Kidney tubule cell (primary cell): Measurements from ENCODE around the gene CXCL1.
"Not testable (repeated sequence)": the region's sequence is repeated elsewhere in the genome, so short reads cannot be mapped to it uniquely, and the experiment has no call there.

Source experiments
- DNase-seq: peaks from one replicate; pipeline ENCODE4 v3.0.0-alpha.2; 2018; ENCODE audit warnings: low spot score

The CXCL1 gene

DNA sequence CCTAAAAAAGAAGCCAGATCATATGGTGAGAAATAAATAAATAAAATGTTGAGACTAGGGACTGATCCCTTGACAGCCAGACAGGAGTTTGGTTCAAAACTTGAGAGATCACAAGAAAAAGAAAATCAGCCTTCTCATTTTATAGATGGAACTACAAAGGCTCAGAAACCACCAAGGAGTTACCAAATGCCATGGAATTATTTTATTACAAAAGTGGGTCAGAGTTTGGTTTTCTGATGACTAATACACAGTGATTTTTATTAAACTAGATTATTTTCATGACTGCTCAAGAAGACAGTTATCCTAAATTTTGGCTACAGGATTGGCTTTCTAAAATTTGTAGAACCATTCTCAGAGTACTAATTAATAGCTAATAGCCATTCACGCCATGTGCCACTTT is 6.2 kb downstream of the CXCL1 start:
- DNase-seq, result no peak

DNA sequence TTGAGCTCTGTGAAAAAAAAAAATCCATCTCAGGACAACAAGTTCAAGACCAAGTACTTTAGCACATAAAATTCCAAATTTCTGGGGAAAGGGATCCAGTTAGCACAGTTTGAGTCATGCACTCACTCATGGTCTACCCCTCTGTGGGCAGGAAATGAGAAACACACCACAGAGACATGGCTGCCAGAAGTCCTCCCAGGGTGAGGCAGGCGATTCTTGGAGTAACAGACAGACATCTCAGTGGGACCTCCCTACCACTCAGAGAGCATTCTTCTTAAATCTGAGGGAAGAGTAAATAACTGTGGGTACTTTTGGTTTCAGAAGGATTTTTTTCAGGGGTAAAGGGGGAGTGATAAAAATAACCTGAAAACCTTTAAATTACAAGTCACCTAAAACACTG is 14.1 kb downstream of the CXCL1 start:
- peak; percentile 68 for DNase-seq

DNA sequence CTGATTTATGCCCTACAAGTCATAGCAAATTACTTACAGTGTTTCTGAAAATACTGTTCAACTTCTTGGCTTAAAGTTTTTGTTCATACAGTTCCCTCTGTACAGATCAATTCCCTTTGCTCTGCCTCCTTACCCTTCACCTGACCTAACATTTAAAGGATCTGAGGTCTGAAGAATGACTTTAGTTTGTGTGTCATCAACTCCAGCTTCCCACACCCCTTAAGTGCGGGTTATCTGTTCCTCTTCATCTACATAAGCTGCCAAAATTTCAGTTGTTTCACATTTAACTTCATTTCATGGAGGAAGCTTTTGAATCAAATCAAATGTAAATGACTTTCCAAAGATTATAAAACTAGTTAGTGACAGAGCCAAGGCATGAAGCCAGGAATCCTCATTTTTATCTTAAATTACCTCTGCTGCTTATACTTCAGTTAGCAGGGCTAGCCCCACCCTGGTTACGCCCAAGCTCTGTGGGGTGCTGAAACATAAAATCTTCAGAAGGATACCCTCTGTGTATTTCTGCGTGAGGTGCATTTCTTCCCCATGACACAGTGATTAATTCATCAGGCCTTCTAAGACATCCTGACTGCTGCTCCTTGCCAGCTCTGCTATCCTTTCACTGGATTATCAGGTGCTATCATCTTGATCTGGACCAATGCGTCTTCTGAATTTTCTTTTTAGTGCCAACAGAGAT is 16.5 kb downstream of the CXCL1 start:
- peak; percentile 37 for DNase-seq

DNA sequence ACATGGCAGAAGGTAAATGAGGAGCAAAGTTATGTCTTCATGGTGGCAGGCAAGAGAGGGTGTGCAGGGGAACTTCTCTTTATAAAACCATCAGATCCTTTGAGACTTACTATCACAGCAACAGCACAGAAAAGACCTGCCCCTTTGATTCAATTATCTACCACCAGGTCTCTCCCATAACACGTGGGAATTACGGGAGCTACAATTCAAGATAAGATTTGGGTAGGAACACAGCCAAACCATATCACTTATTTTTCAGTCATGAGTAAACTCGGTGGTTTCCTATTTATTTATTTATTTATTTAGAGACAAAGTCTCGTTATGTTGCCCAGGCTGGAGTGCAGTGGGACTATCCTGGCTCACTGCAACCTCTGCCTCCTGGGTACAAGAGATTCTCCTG is 22.1 kb downstream of the CXCL1 start:
- no peak for DNase-seq

DNA sequence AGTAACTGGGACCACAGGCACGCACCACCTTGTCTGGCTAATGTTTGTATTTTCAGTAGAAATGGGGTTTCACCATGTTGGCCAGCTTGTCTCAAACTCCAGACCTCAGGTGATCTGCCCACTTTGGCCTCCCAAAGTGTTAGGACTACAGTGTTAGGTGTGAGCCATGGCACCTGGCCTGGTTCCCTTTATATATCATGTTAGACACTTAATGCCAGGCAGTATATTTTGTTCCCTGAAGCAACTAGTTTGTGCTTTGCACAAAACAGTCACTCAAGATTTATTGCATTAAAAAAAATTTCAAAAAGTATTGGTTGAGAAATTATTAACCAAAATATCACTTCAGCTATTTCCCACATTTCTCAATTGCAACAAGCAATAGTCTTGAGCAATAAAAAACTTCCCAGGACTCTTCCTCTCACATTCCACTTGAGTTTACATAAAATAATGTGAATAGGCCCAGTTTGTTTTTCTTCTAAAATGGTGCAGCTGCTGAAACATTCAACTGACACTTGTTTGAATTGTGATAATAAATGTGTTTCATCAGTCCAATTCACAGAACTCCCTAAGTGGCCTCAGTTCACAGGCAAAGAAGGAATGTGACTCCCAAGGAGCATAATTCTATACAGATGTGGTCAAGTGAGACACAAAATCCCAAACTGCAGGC is 22.7 kb downstream of the CXCL1 start:
- no peak for DNase-seq

DNA sequence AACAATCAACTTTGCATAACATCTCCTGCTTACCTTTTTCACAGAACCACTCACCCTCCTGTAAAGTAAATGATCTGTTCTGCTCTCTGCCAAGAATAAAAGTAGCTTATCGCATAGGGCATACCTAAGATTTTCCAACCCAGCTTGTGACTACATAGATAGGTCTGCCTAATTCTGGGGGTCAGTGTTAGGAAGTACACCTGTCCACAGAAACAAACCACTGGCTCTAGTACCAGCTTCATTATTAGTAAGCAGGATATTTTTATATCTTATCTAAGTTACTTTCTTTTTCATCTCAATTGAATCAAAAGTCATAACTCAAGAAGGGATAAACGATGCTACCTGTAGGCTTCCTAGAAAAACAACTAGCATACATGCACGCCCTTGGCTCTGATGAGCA is 23.8 kb downstream of the CXCL1 start:
- DNase-seq, result no peak

DNA sequence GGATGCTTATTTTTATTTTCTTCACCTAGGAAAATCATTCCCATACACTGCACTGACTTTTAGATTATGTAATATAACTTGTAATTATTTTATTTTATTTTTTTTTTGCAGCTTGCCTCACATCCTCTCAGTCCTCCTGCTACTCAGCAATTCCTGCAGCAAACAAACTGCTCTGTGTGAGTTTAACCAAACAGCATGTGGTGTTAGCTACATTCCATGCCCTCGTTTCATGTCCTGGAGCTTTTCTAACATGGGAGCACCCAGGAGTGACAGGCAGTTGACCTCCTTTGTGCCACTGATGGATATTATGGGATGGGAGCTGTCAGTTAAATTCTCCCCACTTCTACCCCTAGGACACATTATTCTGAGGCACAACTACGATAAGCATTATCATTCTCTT is 24.8 kb downstream of the CXCL1 start:
- no peak for DNase-seq

DNA sequence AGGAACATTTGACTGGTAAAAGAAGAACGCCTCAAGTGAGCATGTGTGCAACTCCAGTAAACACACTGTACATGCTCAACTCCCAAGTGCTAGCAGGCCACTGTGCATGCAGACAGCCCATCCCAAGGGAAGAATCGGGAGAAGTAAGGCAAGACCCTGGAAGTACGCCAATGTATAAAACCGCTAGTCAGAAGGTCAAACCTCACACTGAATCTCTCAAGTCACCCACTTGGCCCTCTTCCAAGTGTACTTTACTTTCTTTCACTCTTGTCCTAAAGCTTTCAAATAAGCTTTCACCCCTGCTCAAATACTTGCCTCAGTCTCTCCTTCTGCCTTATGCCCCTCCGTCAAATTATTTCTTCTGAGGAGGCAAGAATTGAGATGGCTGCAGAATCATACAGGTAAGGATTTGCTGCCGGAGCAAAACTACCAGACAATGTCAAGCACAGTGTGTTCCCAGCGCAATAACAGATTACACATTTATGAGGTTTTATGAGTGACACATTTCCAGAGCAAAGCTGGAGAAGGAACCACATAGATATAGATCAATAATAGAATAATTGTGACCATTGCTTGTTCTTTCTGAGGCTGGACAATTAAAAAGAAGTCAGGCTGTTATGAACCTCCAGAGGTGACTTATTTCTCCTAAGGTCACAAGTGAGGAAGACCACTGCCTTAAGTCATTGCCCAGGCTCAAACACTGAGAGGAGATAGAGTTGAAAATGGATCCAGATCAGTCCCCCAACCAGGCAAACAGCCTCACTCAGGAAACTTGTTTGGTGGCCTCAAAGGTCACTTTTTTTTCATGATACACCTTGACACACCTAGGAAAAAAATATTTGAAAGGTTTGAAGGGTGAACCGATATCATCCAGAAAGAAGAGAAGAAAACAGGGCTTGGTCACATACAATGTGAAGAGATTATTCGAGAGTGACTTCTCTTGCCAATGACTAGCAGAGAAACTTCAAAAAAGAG is 26.3 kb downstream of the CXCL1 start:
- DNase-seq, result peak; percentile 62

DNA sequence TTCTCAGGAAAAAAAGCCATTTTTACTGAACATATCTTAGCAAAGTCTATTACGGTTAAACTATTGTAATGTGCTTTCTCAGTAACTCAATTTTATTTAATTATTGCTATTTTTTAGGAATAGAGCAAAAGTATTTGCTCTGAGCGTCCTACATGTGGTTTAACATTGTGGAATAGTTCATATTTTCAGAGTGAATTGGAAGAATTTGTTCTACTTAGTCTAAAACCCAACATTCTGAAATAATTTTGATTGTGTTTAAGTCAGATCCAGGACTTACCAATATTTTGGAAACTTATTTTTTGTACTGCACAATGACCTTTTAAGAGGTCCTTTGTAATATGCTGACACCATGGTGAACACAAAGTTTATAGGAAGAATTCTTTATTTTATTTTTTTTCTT is 27.2 kb downstream of the CXCL1 start:
- DNase-seq, result no peak

DNA sequence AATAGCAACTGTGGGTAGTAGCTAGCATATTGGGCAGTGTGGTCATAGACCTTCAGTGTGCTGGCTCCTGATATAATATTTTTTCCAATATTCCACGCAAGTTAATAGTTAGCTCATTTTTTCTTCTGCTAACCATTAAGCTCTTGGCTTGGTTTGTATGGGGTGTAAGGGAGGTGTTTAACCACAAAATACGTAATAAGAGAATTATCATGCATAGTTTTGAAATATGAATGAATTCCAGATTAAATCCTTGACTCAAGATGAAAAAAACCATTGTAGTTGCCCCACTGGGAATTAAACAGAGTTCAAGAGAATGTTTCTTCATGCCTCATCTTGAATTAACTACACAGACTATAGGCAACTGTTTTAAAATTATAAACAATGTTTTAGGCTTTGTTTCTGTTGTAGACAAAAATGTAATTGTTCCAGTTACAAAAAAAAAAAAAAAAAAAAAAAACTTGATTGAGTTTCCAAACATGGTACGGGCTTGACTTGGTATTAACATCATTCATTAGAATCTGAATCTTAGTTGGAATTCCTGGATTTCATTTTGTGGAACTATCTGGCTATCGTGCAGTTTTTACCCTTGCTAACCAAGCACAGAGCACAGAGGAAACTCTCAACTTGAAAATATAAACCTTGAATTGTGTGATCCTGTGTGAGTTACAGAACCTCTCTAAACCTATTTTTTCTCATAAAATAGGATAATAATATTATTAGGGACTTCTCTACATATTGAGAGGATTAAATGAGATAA is 28.4 kb downstream of the CXCL1 start:
- no peak for DNase-seq

DNA sequence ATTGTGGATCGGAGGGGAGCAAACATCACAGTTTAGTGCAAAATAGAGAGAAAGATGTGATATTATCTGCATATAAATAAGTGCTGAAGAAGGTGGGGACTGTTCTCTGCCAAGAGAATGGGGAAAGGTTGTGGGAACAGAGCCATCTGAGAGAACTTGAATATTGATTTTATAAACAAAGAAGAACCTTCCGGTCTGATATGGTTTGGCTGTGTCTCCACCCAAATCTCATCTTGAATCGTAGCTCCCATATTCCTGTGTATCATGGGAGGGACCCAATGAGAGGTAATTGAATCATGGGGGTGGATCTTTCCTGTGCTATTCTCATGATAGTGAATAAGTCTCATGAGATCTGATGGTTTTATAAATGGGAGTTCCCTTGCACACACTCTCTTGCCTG is 30.1 kb downstream of the CXCL1 start:
- not testable (repeated sequence) for DNase-seq

DNA sequence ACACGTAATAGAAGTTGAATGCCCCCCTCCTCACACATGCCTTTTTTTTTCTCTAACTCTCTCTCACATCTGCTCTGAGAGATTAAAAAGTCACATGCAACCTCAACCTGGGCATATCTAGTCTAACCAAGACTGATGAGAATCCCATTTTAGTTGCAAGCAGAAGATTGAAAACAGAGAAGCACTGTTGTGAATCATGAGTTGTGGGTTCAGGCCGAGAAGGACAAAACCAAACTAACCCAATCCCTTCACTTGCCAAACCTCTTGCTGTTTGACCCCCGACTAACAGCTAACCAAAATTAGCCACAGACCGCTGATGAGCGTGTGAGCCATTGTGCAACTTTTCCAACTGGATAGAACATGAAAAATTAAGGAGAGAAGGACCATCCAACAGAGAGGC is 31.8 kb downstream of the CXCL1 start:
- DNase-seq, result peak; percentile 21

DNA sequence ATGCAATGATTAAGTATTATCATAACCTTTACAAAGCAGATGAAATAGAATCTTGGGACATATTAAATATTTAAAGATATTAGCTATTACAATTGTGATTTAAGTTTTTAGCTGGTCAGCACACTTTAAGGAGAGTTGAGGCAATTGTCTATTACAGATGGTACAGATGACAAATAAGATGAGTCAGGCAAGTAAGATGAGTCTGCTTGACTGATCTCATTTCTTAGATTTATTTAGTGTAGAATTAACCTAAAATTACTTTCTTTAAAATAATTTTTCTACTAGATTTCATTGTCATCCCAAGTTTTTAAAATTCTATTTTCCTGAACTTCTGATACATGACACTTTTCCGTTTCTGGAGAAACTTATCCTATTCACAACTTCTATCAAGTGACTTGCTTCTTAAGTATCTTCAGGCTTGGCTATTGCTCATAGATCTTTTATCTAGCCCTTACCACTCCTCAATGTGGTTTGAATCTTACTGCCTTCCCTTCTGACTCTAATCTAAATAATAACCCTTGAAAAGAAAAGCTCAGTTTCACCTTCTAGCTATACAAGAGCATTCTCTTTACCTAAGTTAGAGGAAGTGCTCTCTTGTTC is 32.9 kb downstream of the CXCL1 start:
- DNase-seq, result peak; percentile 60

DNA sequence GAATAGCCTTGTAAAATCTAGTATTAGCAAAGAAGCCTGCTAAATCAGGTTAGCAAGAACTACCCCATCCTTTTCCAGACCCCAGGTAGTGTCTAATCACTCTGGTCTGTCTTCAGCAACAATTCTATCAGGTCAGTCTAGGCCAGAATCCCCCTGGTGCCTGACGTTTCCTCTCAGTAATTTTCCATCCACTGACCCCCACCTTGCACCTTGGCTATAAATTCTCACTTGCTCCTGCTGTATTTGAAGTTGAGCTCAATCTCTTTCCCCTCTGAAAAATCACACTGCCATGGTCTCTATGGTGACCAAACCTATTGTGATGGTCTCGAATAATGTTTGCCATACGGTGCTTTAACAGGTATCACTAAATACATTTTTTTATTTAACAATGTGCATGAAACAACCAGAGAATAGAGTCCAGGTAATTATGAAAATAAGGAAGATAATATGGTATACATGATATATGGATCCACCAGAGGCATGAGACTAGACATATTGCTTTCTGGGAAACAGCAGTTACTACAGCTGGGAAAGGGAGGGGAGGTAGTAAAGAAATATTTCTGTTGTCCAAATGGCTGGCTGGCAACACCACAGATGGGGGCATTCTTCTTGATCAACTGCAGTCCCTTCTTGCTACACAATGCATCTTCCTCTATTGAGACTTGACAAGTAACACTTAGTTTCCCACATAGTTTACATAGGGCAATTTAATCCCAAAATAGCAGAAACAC is 33.8 kb downstream of the CXCL1 start:
- no peak for DNase-seq

DNA sequence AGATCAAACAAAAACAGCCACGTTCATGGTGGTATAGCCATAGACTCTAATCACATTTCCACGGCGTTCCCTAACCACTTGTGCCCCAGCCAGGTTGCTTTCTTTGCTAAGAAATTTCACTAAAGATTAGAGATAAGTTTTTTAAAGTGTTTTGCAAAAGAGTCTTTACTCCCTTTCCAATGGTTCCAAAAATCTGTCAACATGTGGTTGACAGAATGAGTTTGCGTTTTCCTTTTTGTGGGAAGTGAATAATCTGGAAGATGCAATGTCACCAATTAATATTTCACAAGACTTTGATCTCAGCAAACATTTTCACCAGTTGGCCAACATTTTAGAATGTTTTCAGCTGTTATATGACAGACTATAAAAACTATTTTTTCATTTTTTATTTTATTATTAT is 35.3 kb downstream of the CXCL1 start:
- DNase-seq, result no peak

DNA sequence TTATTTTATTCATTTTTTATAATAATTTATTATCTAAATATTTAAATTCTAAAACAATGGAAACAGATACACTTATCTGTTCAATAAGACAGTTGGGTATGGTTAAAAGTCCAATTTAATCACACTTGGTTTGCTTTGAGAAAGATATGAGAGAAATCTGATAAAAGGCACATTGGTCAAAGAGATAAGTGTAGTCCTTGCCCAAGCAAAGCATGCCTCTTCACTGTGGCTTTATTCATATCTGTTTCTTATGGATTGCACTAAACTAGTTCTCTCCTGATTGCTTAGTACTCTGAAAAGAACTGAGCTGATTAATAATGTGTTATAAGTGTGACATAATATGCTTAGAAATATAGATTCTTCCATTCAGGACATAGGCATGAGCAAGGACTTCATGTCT is 39.8 kb downstream of the CXCL1 start:
- DNase-seq, result no peak

DNA sequence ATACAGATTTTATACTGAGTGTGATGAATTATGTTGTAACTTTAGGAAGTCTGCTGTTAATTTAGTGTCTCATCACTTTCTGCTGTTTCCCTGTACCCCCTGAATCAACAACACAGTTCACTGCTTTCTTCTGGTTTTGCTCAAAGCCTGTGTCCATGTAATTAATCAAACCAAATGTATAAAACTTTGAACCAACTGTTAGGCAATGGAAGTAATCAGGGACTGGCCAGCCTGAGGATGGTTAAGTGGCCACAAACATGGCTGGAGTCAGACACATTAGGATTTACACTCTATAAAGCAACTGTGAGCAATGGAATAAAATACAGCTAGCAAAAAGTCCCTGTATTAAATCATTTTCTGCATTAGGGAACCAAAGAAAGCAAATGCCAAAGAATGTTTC is 42.6 kb downstream of the CXCL1 start:
- peak; percentile 14 for DNase-seq

DNA sequence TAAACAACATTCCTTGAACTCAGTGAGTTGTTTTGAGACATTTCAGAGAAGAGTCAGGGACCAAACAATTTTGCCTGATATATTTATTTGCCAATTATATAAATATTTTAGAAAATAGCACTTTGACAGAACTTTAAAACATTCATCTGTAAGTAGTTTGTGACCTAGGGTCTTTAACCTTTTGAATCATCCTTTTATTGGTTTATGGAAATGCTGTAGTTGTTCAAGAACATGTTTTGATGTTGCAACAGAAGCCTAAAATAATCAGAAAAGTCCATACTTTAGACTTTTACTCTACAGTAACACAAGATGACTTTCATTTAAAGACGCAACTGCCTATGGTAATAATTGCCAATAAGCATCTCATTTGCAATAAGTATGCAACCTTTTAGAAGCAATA is 43.0 kb downstream of the CXCL1 start:
- DNase-seq, result no peak

DNA sequence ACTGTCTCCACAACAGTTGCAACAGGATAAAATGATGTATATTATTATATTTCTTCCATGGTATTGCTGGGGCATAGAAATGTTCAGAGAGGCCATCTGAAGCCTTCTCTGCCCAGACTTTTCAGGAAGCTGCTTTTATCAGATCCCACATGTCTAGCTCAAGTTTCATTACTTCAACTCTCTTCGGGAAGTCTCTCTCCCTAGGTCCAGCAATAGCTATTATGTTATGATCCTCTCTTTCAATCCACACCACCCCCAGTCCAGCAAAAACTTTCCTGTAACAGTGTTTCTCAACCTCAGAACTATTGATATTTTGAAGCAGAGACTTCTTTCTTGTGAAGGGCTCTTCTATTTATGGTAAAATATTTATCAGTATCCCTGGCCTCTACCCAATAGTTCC is 44.9 kb downstream of the CXCL1 start:
- DNase-seq, result no peak

DNA sequence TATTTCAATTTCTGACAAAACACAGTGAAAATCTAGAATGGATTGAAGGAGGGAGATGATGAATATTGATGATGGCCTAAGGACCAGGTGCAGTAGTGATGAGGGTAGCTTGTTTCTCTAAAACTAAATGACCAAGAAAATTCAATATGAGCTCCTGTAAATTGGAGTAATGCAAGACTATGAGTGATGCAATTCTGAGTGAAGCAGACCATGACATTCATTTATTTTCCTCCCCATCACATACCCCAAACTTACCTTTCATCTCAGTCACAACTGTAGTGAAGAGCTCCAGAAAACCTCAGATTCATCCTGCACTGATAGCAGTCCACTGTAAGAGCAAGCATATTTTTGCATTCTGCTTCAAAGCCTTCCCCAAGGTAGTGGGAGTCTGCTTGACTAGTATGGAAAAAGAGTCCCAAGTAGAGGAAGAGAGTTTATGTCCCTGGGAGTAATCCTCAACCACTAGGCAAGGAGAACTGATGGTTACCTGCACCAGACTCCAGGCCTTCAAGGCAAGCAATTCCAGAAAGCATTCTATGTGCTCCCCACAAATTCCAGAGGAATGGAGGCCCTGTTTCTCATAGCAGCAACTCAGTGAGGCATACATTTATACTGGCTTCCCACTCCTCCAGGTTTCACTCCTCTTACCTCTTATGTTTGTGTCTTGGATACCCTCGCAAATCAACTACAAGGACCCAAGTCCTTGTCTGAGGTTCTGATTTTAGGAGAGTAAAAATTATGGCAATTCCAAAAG is 47.2 kb downstream of the CXCL1 start:
- DNase-seq, result peak; percentile 71
